Lower lobe of right lung (tissue), 2 donors: Measurements from ENCODE around the gene SBNO1. TPM values are rescaled to one million over a fixed set of nuclear protein-coding genes. Genes with fewer than 3 reads are reported as not detected.

Source experiments
- ATAC-seq, 2 donors: fragments of 200-7000 bp; cut with Tn5 transposase; one replicate each; pipeline ENCODE4 v1.9.1; 2020 to 2022; ENCODE audit warnings: mild to moderate bottlenecking in 2 of 2, moderate library complexity in 2 of 2
- DNase-seq: peaks from one replicate; pipeline ENCODE4 v3.0.0-alpha.2; 2020
- H3K27ac ChIP-seq: fragments of 200-600 bp; one replicate; pipeline ENCODE4 v1.8.0; 2022
- H3K27me3 ChIP-seq: fragments of 200-600 bp; one replicate; pipeline ENCODE4 v1.8.0; 2022; ENCODE audit warnings: low read depth
- H3K36me3 ChIP-seq: fragments of 200-600 bp; one replicate; pipeline ENCODE4 v1.8.0; 2022; ENCODE audit warnings: mild to moderate bottlenecking
- H3K4me1 ChIP-seq: fragments of 200-600 bp; one replicate; pipeline ENCODE4 v1.8.0; 2022
- H3K4me3 ChIP-seq: fragments of 200-600 bp; one replicate; pipeline ENCODE4 v1.8.0; 2022; ENCODE audit warnings: mild to moderate bottlenecking
- H3K9me3 ChIP-seq: fragments of 200-600 bp; one replicate; pipeline ENCODE4 v1.8.0; 2022
- intact Hi-C: fragments of 100-400 bp; cut with DNase I; formaldehyde crosslinking; loops from one replicate; pipeline ENCODE4 v1.11.0; 2022
- total RNA-seq: library from RNA; stranded (reverse); fragmentation: NEBNext Ultra II Directional; extraction: Animal tissue kit (Norgen Biotek cat#: 25700); gene quantifications from one replicate; pipeline ENCODE4 v1.2.1, GENCODE V29; 2021
- TF ChIP-seq, protein P1 (sequence below): fragments of 200-600 bp; IDR thresholded peaks from one replicate; pipeline ENCODE4 v1.8.0; 2022; ENCODE audit warnings: antibody characterized with exemption, mild to moderate bottlenecking
- donor health status: DM: no; HTN: yes; CAD: no; lungs with severe emphysema.

Gene SBNO1
- total RNA-seq, 1 donor from 2014 or later: 28.2 TPM

DNA sequence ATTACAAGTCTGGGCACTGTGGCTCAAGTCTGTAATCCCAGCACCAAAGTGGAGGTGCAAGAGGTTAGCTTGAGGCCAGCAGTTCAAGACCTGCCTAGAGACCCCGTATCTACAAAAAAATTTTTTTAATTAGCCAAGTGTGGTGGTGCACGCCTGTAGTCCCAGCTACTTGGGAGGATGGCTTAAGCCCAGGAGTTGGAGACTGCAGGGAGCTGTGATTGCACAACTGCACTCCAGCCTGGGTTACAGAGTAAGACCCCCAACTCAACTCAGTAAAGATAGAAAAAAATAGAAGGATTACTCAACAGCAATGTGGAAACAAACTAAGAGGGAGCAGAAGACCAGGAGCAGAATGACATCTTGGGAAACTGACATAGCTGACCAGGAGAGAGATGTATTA lies 13.3 kb downstream of the SBNO1 start:
- TF ChIP-seq, protein P1, sequence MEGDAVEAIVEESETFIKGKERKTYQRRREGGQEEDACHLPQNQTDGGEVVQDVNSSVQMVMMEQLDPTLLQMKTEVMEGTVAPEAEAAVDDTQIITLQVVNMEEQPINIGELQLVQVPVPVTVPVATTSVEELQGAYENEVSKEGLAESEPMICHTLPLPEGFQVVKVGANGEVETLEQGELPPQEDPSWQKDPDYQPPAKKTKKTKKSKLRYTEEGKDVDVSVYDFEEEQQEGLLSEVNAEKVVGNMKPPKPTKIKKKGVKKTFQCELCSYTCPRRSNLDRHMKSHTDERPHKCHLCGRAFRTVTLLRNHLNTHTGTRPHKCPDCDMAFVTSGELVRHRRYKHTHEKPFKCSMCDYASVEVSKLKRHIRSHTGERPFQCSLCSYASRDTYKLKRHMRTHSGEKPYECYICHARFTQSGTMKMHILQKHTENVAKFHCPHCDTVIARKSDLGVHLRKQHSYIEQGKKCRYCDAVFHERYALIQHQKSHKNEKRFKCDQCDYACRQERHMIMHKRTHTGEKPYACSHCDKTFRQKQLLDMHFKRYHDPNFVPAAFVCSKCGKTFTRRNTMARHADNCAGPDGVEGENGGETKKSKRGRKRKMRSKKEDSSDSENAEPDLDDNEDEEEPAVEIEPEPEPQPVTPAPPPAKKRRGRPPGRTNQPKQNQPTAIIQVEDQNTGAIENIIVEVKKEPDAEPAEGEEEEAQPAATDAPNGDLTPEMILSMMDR: no peak
- no peak for ATAC-seq
- no peak overlapping the region for H3K4me3 ChIP-seq
- H3K36me3 ChIP-seq: peaks cover 42% of the 10 kb centered on the region
- H3K27ac ChIP-seq: no peak overlapping the region
- DNase-seq: no peak
- intact Hi-C loops: no loop called here
- peaks cover 24% of the 10 kb centered on the region for H3K4me1 ChIP-seq
- H3K27me3 ChIP-seq: no peaks in the 10 kb centered on the region
- no peaks in the 10 kb centered on the region for H3K9me3 ChIP-seq

DNA sequence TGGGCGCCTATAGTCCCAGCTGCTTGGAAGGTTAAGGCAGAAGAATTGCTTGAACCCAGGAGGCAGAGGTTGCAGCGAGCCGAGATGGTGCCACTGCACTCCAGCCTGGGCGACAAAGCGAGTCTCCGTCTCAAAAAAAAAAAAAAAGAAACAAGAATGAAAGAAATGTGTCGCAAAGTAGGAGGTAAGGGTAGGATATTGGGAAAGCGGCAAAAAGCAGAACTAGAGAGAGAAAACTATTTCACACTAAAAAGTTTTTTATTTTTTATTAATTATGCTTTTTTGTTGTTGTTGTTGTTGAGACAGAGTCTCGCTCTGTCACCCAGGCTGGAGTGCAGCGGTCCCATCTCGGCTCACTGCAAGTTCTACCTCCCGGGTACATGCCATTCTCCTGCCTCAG lies 17.7 kb downstream of the SBNO1 start:
- Histone ChIP-seq H3K27ac (no peak overlapping the region), H3K36me3 (peaks cover 81% of the 10 kb centered on the region), H3K4me1 (no peaks in the 10 kb centered on the region), H3K4me3 (no peak overlapping the region), H3K27me3 (no peaks in the 10 kb centered on the region), H3K9me3 (no peaks in the 10 kb centered on the region)
- TF ChIP-seq, protein P1: no peak
- ATAC-seq (no peak), DNase-seq (no peak)
- intact Hi-C loops: no loop called here

DNA sequence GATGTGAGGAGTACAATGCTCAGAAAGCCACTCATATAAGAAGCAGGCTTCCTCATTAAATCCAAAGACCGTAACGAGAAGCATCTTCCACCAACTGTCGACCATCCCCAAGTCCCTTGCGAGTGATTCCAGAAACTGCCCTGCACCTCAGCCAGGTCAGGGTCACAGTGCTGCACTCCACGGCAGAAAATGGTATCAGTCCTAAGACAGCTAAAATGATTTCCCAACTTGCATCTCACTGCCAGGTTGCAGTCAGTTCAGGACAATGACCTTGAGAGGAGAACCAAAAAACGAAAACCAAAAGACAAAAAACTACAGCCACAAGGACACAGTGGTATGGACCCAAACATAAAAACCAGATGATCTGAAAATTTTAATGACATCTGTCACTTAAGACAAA lies 20.6 kb downstream of the SBNO1 start:
- no peak overlapping the region for H3K27ac ChIP-seq

DNA sequence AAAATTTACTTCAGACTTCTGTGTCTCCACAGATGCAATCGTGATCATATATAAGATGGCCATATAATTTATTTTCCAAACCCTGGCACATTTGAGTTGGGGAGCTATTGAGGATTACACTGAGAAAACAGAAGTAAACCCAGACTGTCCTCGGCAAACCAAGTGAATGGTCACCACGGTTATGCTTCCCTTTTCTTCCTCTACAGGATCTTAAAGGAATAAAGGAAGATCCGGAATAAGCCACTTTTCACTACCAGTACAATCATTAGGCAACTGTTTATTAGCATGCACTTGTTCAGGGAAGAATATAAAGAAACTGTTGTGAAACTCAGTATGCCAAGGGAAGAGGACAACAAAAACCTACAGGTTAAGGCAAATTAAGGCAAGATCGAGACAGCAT lies 27.6 kb downstream of the SBNO1 start:
- ATAC-seq (peak; percentile 28 to 52), DNase-seq (no peak)
- Histone ChIP-seq H3K4me3 (no peak overlapping the region), H3K27me3 (no peaks in the 10 kb centered on the region), H3K4me1 (no peaks in the 10 kb centered on the region), H3K27ac (no peak overlapping the region), H3K36me3 (peaks cover 94% of the 10 kb centered on the region), H3K9me3 (no peaks in the 10 kb centered on the region)
- intact Hi-C loops: no loop called here
- TF ChIP-seq, protein P1: no peak

More for the DNA sequence above, 20.6 kb downstream of the SBNO1 start:
- no peaks in the 10 kb centered on the region for H3K9me3 ChIP-seq
- TF ChIP-seq, protein P1: no peak
- no peaks in the 10 kb centered on the region for H3K4me1 ChIP-seq
- peaks cover 99% of the 10 kb centered on the region for H3K36me3 ChIP-seq
- DNase-seq: no peak
- no peak for ATAC-seq
- H3K27me3 ChIP-seq: no peaks in the 10 kb centered on the region
- intact Hi-C loops: no loop called here
- H3K4me3 ChIP-seq: no peak overlapping the region

DNA sequence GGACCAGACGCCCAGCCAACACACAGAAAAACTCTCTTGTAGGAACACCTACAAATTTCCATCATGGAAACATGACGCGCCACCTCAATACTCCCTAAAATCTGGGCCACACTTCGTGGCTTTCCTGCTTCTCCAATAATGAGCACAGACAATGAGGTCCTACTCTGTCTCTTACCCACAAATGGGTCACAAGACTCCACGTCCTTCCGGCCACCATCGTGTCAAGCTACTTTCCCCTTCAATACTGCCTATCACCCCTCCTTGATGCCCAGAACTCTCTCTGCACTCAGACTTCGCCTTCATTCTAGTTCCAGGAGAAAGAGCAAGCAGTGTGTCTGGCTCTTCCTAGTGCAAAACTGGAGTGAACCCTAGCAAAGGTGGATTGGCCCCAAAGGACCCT lies 28.1 kb downstream of the SBNO1 start:
- intact Hi-C loops: no loop called here
- DNase-seq: no peak
- H3K27ac ChIP-seq: no peak overlapping the region
- no peaks in the 10 kb centered on the region for H3K27me3 ChIP-seq
- TF ChIP-seq, protein P1: no peak
- no peaks in the 10 kb centered on the region for H3K9me3 ChIP-seq
- peaks cover 95% of the 10 kb centered on the region for H3K36me3 ChIP-seq
- no peaks in the 10 kb centered on the region for H3K4me1 ChIP-seq
- no peak for ATAC-seq
- H3K4me3 ChIP-seq: no peak overlapping the region

DNA sequence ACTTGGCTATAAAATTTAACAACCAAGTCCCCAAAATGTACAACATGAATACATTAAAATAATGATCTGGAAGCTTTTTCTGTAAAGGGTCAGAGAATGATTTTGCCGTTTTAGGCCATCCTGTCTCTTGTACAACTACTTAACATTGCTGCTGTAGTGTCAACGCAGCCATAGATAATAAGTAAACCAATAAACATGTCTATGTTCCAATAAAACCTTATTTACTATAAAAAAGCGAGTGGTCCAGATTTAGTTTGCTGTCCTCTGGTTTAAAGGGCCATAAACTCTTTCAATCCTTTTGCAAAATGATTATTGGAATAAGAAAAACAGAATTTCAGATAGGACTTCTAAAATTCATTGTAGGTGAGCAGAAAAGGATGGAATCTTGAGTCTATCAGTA lies 29.2 kb downstream of the SBNO1 start:
- ATAC-seq: no peak
- intact Hi-C loops: no loop called here
- DNase-seq: no peak
- TF ChIP-seq, protein P1: no peak
- Histone ChIP-seq H3K27ac (no peak overlapping the region), H3K4me1 (no peaks in the 10 kb centered on the region), H3K9me3 (no peaks in the 10 kb centered on the region), H3K4me3 (no peak overlapping the region), H3K27me3 (no peaks in the 10 kb centered on the region), H3K36me3 (peaks cover 95% of the 10 kb centered on the region)
